Measurements from ENCODE around the gene AMZ1.
"Not testable (repeated sequence)": the region's sequence is repeated elsewhere in the genome, so short reads cannot be mapped to it uniquely, and the experiment has no call there.

Gene AMZ1

GRCh38 chr7:2724453-2725177 lies 36.6 kb downstream of the AMZ1 start:
- Histone ChIP-seq H3K36me3 (ENCODE audit: control insufficient read depth in 1 of 2, insufficient read depth in 2 of 2, low read length in 2 of 2) (peaks cover 57 to 66% of the 10 kb centered on the region in 2 experiments), H4K91ac (ENCODE audit: low read depth, low read length) (no peak overlapping the region), H3K9me3 (ENCODE audit: insufficient read depth, low read depth, low read length) (no peaks in the 10 kb centered on the region), H4K8ac (ENCODE audit: low read depth, low read length) (no peak overlapping the region), H3K23ac (ENCODE audit: low read length) (no peak overlapping the region), H3K27ac (ENCODE audit: low read depth, low read length) (no peak overlapping the region), H2AK5ac (ENCODE audit: low read length) (no peak overlapping the region), H3K18ac (ENCODE audit: low read length) (peak overlapping the region; percentile 28), H3K79me1 (ENCODE audit: low read length) (peaks cover 4% of the 10 kb centered on the region), H3K79me2 (ENCODE audit: control insufficient read depth, insufficient read depth, low read length, poor library complexity) (peaks cover 3% of the 10 kb centered on the region), H3K4me2 (ENCODE audit: low read length) (no peak overlapping the region), H3K4me1 (ENCODE audit: control insufficient read depth in 1 of 2, insufficient read depth in 2 of 2, low read length in 2 of 2) (peaks cover 10% of the 10 kb centered on the region in 2 experiments), H2BK120ac (ENCODE audit: insufficient read depth, low read length, poor library complexity) (no peak overlapping the region), H3K4ac (ENCODE audit: low read depth, low read length) (no peak overlapping the region), H2AFZ (ENCODE audit: insufficient read depth, low read length, poor library complexity) (no peak overlapping the region), H3K4me3 (ENCODE audit: low read depth, low read length) (no peak overlapping the region), H2BK5ac (ENCODE audit: low read depth, low read length, poor library complexity) (no peak overlapping the region), H3K27me3 (ENCODE audit: insufficient read depth, low read length) (no peaks in the 10 kb centered on the region), H2BK12ac (ENCODE audit: low read length) (no peak overlapping the region), H3K14ac (ENCODE audit: low read length) (no peak overlapping the region), H4K12ac (ENCODE audit: low read depth, low read length) (no peak overlapping the region), H3K9ac (ENCODE audit: low read length) (no peak overlapping the region)
- no peak for DNase-seq
- no CpG with 5 or more reads among the region's 31 CpGs for WGBS (ENCODE audit: extremely low coverage, insufficient coverage, insufficient read length)

GRCh38 chr7:2725178-2726105 lies 37.4 kb downstream of the AMZ1 start:
- Histone ChIP-seq H2BK120ac (ENCODE audit: insufficient read depth, low read length, poor library complexity) (no peak overlapping the region), H3K4me3 (ENCODE audit: low read depth, low read length) (no peak overlapping the region), H3K9ac (ENCODE audit: low read length) (no peak overlapping the region), H4K8ac (ENCODE audit: low read depth, low read length) (no peak overlapping the region), H3K79me1 (ENCODE audit: low read length) (peaks cover 11% of the 10 kb centered on the region), H2AK5ac (ENCODE audit: low read length) (no peak overlapping the region), H2AFZ (ENCODE audit: insufficient read depth, low read length, poor library complexity) (no peak overlapping the region), H3K36me3 (ENCODE audit: control insufficient read depth in 1 of 2, insufficient read depth in 2 of 2, low read length in 2 of 2) (peaks cover 58 to 69% of the 10 kb centered on the region in 2 experiments), H3K4me1 (ENCODE audit: control insufficient read depth in 1 of 2, insufficient read depth in 2 of 2, low read length in 2 of 2) (peaks cover 18% of the 10 kb centered on the region in 2 experiments), H3K27ac (ENCODE audit: low read depth, low read length) (no peak overlapping the region), H3K79me2 (ENCODE audit: control insufficient read depth, insufficient read depth, low read length, poor library complexity) (peaks cover 7% of the 10 kb centered on the region), H2BK5ac (ENCODE audit: low read depth, low read length, poor library complexity) (no peak overlapping the region), H3K9me3 (ENCODE audit: insufficient read depth, low read depth, low read length) (peaks cover 2% of the 10 kb centered on the region), H4K91ac (ENCODE audit: low read depth, low read length) (no peak overlapping the region), H4K12ac (ENCODE audit: low read depth, low read length) (no peak overlapping the region), H2BK12ac (ENCODE audit: low read length) (no peak overlapping the region), H3K4me2 (ENCODE audit: low read length) (no peak overlapping the region), H3K18ac (ENCODE audit: low read length) (peak overlapping the region; percentile 35), H3K4ac (ENCODE audit: low read depth, low read length) (no peak overlapping the region), H3K14ac (ENCODE audit: low read length) (no peak overlapping the region), H3K27me3 (ENCODE audit: insufficient read depth, low read length) (no peaks in the 10 kb centered on the region), H3K23ac (ENCODE audit: low read length) (no peak overlapping the region)
- no peak for DNase-seq
- WGBS (ENCODE audit: extremely low coverage, insufficient coverage, insufficient read length), result no CpG with 5 or more reads among the region's 34 CpGs

- Histone ChIP-seq H3K4ac (ENCODE audit: low read depth, low read length) (no peak overlapping the region), H3K79me1 (ENCODE audit: low read length) (peaks cover 18% of the 10 kb centered on the region), H2AFZ (ENCODE audit: insufficient read depth, low read length, poor library complexity) (no peak overlapping the region), H4K8ac (ENCODE audit: low read depth, low read length) (no peak overlapping the region), H2BK120ac (ENCODE audit: insufficient read depth, low read length, poor library complexity) (no peak overlapping the region), H3K9ac (ENCODE audit: low read length) (no peak overlapping the region), H4K12ac (ENCODE audit: low read depth, low read length) (no peak overlapping the region), H3K18ac (ENCODE audit: low read length) (peak overlapping the region; percentile 3), H3K4me3 (ENCODE audit: low read depth, low read length) (no peak overlapping the region), H3K14ac (ENCODE audit: low read length) (no peak overlapping the region), H3K27me3 (ENCODE audit: insufficient read depth, low read length) (no peaks in the 10 kb centered on the region), H3K4me1 (ENCODE audit: control insufficient read depth in 1 of 2, insufficient read depth in 2 of 2, low read length in 2 of 2) (peaks cover 26% of the 10 kb centered on the region in 2 experiments), H2AK5ac (ENCODE audit: low read length) (no peak overlapping the region), H2BK12ac (ENCODE audit: low read length) (no peak overlapping the region), H3K36me3 (ENCODE audit: control insufficient read depth in 1 of 2, insufficient read depth in 2 of 2, low read length in 2 of 2) (peaks cover 56 to 67% of the 10 kb centered on the region in 2 experiments), H3K4me2 (ENCODE audit: low read length) (no peak overlapping the region), H3K27ac (ENCODE audit: low read depth, low read length) (no peak overlapping the region), H3K9me3 (ENCODE audit: insufficient read depth, low read depth, low read length) (peaks cover 7% of the 10 kb centered on the region), H2BK5ac (ENCODE audit: low read depth, low read length, poor library complexity) (no peak overlapping the region), H3K79me2 (ENCODE audit: control insufficient read depth, insufficient read depth, low read length, poor library complexity) (peaks cover 11% of the 10 kb centered on the region), H3K23ac (ENCODE audit: low read length) (no peak overlapping the region), H4K91ac (ENCODE audit: low read depth, low read length) (no peak overlapping the region)
- WGBS (ENCODE audit: extremely low coverage, insufficient coverage, insufficient read length), result no CpG with 5 or more reads among the region's 18 CpGs
- DNase-seq, result no peak
Observed at GRCh38 chr7:2726316-2727018, 38.5 kb downstream of the AMZ1 start.

GRCh38 chr7:2727206-2727605 lies 39.2 kb downstream of the AMZ1 start:
- not testable (repeated sequence) for H4K8ac ChIP-seq (ENCODE audit: low read depth, low read length); H3K27me3 ChIP-seq (ENCODE audit: insufficient read depth, low read length); H2AFZ ChIP-seq (ENCODE audit: insufficient read depth, low read length, poor library complexity); DNase-seq; H3K14ac ChIP-seq (ENCODE audit: low read length); H3K4ac ChIP-seq (ENCODE audit: low read depth, low read length); H3K4me3 ChIP-seq (ENCODE audit: low read depth, low read length); H4K12ac ChIP-seq (ENCODE audit: low read depth, low read length); H3K4me2 ChIP-seq (ENCODE audit: low read length); H3K18ac ChIP-seq (ENCODE audit: low read length); H3K9ac ChIP-seq (ENCODE audit: low read length); H3K9me3 ChIP-seq (ENCODE audit: insufficient read depth, low read depth, low read length); H3K27ac ChIP-seq (ENCODE audit: low read depth, low read length); H3K23ac ChIP-seq (ENCODE audit: low read length); H4K91ac ChIP-seq (ENCODE audit: low read depth, low read length); H2BK12ac ChIP-seq (ENCODE audit: low read length); H2AK5ac ChIP-seq (ENCODE audit: low read length); H2BK120ac ChIP-seq (ENCODE audit: insufficient read depth, low read length, poor library complexity); H2BK5ac ChIP-seq (ENCODE audit: low read depth, low read length, poor library complexity)
- Histone ChIP-seq H3K36me3 (ENCODE audit: control insufficient read depth in 1 of 2, insufficient read depth in 2 of 2, low read length in 2 of 2) (peaks cover 53 to 64% of the 10 kb centered on the region in 2 experiments), H3K4me1 (ENCODE audit: control insufficient read depth in 1 of 2, insufficient read depth in 2 of 2, low read length in 2 of 2) (peaks cover 28 to 29% of the 10 kb centered on the region in 2 experiments), H3K79me2 (ENCODE audit: control insufficient read depth, insufficient read depth, low read length, poor library complexity) (peaks cover 11% of the 10 kb centered on the region), H3K79me1 (ENCODE audit: low read length) (peaks cover 20% of the 10 kb centered on the region)
- no CpG with 5 or more reads among the region's 13 CpGs for WGBS (ENCODE audit: extremely low coverage, insufficient coverage, insufficient read length)
